ENCODE results near the gene IRAK2. TPM values are rescaled to one million over a fixed set of nuclear protein-coding genes. Genes with fewer than 3 reads are reported as not detected.
"Not testable (repeated sequence)": the region's sequence is repeated elsewhere in the genome, so short reads cannot be mapped to it uniquely, and the experiment has no call there.

The IRAK2 gene
- total RNA-seq, 2 donors from 2014 or later = 0.99 to 3.9 TPM

DNA sequence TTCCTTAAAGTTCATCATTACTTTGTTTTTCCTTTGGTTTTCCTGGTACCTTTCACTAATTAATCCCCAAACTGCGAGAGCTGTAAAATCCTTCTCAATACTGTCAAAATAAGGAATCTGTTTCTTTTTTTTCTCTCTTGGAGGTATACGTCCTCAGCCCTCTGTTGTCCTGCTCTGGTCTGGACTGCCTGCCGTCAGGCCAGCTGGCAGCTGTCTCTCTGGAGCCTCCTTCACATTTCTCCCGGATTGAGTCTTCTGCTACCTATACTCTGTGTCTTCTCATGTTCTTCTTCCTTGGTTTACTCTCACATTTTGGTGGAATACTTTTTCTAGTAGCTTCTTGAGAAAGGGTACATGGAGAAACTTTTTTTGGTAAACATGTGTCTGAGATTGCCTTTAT is 97.3 kb downstream of the IRAK2 start:
- peaks cover 22% of the 10 kb centered on the region for H3K4me1 ChIP-seq
- TF ChIP-seq POLR2A (IDR thresholded peaks at IDR 0.05) = no peak
- no peak for TF ChIP-seq CTCF (IDR thresholded peaks at IDR 0.05)
- no peak overlapping the region for H3K27ac ChIP-seq
- no peak overlapping the region for H3K4me3 ChIP-seq
- H3K36me3 ChIP-seq (replicated peaks in 1 of 2; ENCODE audit: insufficient read depth in 1 of 2, low read depth in 2 of 2) = peaks cover 0 to 6% of the 10 kb centered on the region in 2 donors
- no peaks in the 10 kb centered on the region for H3K9me3 ChIP-seq
- intact Hi-C loops (cut with DNase I) = no loop called here
- ATAC-seq (no peak), DNase-seq (no peak)
- 53 to 58% methylated on average over 4 of the region's 4 CpGs for WGBS, 2 donors
- no peaks in the 10 kb centered on the region for H3K27me3 ChIP-seq

DNA sequence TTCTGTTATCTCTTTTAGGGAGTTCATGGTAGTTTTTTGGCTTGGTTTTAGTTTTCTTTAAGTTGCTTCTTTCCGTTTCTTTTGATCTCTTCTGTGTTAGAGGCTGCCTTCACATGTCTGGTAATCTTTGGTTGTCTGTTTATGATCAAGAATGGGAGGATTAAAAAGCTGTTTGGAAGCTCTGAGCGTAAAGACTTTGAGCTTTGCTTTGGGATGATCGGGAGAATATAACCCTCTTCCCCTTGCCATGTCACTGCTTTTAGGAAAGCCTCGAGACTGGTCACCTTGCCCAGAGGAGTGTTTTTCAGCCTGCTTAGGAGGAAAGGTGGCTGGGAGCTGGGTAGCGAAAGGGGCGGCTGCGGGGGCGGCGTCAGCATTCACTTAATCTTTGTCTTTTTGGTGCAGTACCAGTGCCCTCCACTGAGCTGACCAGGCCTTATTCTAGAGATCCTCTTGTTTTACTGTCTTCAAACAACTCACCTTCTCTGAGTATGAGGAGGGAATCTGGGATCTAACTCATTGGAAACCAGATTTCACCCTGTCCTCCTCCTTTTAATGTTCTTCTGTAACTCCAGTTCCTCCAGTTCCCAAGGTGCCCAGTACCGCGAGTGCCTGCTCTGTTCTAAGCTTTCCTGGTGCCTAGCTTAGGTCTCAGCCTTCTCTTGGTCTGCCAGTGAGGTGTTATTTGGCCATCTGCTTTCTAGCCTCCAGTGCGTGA is 99.1 kb downstream of the IRAK2 start:
- Histone ChIP-seq H3K27me3 (no peaks in the 10 kb centered on the region), H3K4me1 (peaks cover 22% of the 10 kb centered on the region), H3K27ac (peak overlapping the region in 2 of 4 donors; percentile 16 to 34), H3K36me3 (replicated peaks in 1 of 2; ENCODE audit: insufficient read depth in 1 of 2, low read depth in 2 of 2) (peaks cover 0 to 6% of the 10 kb centered on the region in 2 donors), H3K9me3 (no peaks in the 10 kb centered on the region), H3K4me3 (no peak overlapping the region)
- 63 to 83% methylated on average over 12 of the region's 12 CpGs for WGBS, 2 donors
- intact Hi-C loops (cut with DNase I) = no loop called here
- peak; percentile 42 for ATAC-seq
- TF ChIP-seq CTCF (IDR thresholded peaks at IDR 0.05) (peak in 6 of 7 experiments; percentile 28 to 46 (median 34)), POLR2A (IDR thresholded peaks at IDR 0.05) (no peak)
- peak; percentile 25 to 42 (median 32) for DNase-seq

GRCh38 chr3:10265833-10266232 is 101.1 kb downstream of the IRAK2 start:
- intact Hi-C loops (cut with DNase I) = no loop called here

GRCh38 chr3:10266936-10267335 is 102.2 kb downstream of the IRAK2 start:
- H3K9me3 ChIP-seq; H3K36me3 ChIP-seq (replicated peaks in 1 of 2; ENCODE audit: insufficient read depth in 1 of 2, low read depth in 2 of 2); intact Hi-C loops (cut with DNase I); H3K4me3 ChIP-seq; H3K27me3 ChIP-seq; H3K27ac ChIP-seq; ATAC-seq; DNase-seq: not testable (repeated sequence)
- H3K4me1 ChIP-seq = peaks cover 20% of the 10 kb centered on the region
- 79 to 80% methylated on average over 7 of the region's 7 CpGs for WGBS, 2 donors

More at GRCh38 chr3:10265833-10266232, 101.1 kb downstream of the IRAK2 start:
- DNase-seq (no peak), ATAC-seq (no peak)
- peaks cover 0 to 8% of the 10 kb centered on the region in 2 donors for H3K36me3 ChIP-seq (replicated peaks in 1 of 2; ENCODE audit: insufficient read depth in 1 of 2, low read depth in 2 of 2)
- no peaks in the 10 kb centered on the region for H3K9me3 ChIP-seq
- H3K27me3 ChIP-seq = no peaks in the 10 kb centered on the region
- TF ChIP-seq POLR2A (IDR thresholded peaks at IDR 0.05) (no peak), CTCF (IDR thresholded peaks at IDR 0.05) (no peak)
- WGBS, 2 donors = 88% methylated on average over 2 of the region's 2 CpGs
- H3K27ac ChIP-seq = no peak overlapping the region
- H3K4me3 ChIP-seq = no peak overlapping the region
- peaks cover 22% of the 10 kb centered on the region for H3K4me1 ChIP-seq

GRCh38 chr3:10268116-10268515 is 103.4 kb downstream of the IRAK2 start:
- ATAC-seq (no peak), DNase-seq (no peak)
- H3K27me3 ChIP-seq = no peaks in the 10 kb centered on the region
- H3K4me3 ChIP-seq = no peak overlapping the region
- H3K36me3 ChIP-seq (replicated peaks in 1 of 2; ENCODE audit: insufficient read depth in 1 of 2, low read depth in 2 of 2) = peaks cover 0 to 7% of the 10 kb centered on the region in 2 donors
- no peaks in the 10 kb centered on the region for H3K9me3 ChIP-seq
- no peak overlapping the region for H3K27ac ChIP-seq
- TF ChIP-seq POLR2A (IDR thresholded peaks at IDR 0.05) (no peak), CTCF (IDR thresholded peaks at IDR 0.05) (no peak)
- intact Hi-C loops (cut with DNase I) = no loop called here
- H3K4me1 ChIP-seq = peaks cover 26% of the 10 kb centered on the region

Measured in body of pancreas (tissue), 4 donors.